ENCODE measurements around the gene ADGRG6. TPM values are rescaled to one million over a fixed set of nuclear protein-coding genes. Genes with fewer than 3 reads are reported as not detected.

Gene ADGRG6
- total and polyA plus RNA-seq, 4 donors = 5.9 to 42.2 (median 19.2) TPM

GRCh38 chr6:142455957-142456589 is 154.3 kb downstream of the ADGRG6 start:
- Histone ChIP-seq H3K27ac (ENCODE audit: low read depth, low read length) (no peak overlapping the region), H3K4me3 (ENCODE audit: low read depth, low read length) (no peak overlapping the region), H3K36me3 (ENCODE audit: control insufficient read depth, insufficient read depth, low read length) (no peaks in the 10 kb centered on the region), H3K9me3 (ENCODE audit: control insufficient read depth, insufficient read depth, low read length) (no peaks in the 10 kb centered on the region), H3K4me1 (ENCODE audit: control insufficient read depth, insufficient read depth, low read length) (no peaks in the 10 kb centered on the region), H3K27me3 (ENCODE audit: control insufficient read depth, insufficient read depth, low read length) (no peaks in the 10 kb centered on the region)
- peak in 1 of 6 donors; percentile 11 for DNase-seq (ENCODE audit: low read depth in 4 of 6, low spot score in 6 of 6)
- 72% methylated on average over 5 of the region's 8 CpGs for WGBS (ENCODE audit: insufficient coverage)

DNA sequence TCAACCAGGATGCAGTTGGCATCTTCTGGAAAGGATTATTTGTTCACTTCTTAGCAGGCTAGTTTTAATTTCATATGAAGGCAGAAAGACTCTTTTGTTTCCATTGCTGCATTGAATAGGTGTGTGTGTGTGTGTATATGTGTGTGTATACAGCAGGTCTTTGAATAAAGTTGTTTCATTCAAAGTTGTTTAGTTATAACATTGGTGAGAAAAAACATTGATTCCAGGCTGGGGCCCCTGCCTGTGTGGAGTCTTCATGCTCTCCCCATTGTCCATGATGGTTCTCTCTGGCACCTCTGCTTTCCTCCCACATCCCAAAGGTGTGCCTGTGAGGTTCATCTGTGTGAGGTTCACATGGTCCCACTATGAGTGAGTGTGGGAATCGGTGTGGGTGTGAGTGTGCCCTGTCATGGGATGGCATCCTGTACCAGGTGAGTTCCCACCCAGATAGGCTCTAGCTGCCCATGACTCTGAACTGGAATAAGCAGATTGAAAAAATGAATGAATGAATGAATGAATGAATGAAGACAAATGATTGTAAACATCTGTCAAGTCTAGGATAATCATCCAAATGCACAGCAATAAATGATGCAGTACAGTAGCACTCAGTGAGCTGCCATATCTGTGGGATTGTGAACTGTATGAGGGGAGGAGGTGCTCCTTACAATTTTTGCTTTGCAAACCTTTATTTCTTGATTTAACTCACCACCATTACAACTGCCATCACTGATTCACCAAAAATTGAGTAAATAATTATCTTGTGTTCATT is 156.0 kb downstream of the ADGRG6 start:
- Histone ChIP-seq H3K4me1 (ENCODE audit: control insufficient read depth, insufficient read depth, low read length) (no peaks in the 10 kb centered on the region), H3K36me3 (ENCODE audit: control insufficient read depth, insufficient read depth, low read length) (no peaks in the 10 kb centered on the region), H3K4me3 (ENCODE audit: low read depth, low read length) (no peak overlapping the region), H3K9me3 (ENCODE audit: control insufficient read depth, insufficient read depth, low read length) (no peaks in the 10 kb centered on the region), H3K27ac (ENCODE audit: low read depth, low read length) (no peak overlapping the region), H3K27me3 (ENCODE audit: control insufficient read depth, insufficient read depth, low read length) (no peaks in the 10 kb centered on the region)
- no peak for DNase-seq (ENCODE audit: low read depth in 4 of 6, low spot score in 6 of 6)
- 100% methylated on average over 1 of the region's 1 CpG for WGBS (ENCODE audit: insufficient coverage)

DNA sequence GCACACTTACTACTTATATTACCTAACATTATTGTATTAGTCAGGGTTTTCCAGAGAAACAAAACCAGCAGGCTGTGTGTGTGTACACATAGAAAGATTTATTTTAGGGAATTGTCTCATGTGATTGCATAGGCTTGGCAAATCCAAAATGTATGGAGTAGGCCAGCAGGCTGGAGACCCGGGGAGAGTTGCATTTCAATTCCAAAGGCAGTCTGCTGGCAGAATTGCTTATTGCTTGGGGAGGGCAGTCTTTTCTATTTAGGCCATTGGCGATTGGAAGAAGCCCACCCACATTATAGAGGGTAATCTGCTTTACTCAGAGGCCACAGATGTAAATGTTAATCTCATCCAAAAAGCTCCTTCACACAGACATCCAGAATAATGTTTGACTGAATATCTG is 157.0 kb downstream of the ADGRG6 start:
- no peaks in the 10 kb centered on the region for H3K27me3 ChIP-seq (ENCODE audit: control insufficient read depth, insufficient read depth, low read length)
- no peaks in the 10 kb centered on the region for H3K9me3 ChIP-seq (ENCODE audit: control insufficient read depth, insufficient read depth, low read length)
- DNase-seq (ENCODE audit: low read depth in 4 of 6, low spot score in 6 of 6) = no peak
- no peak overlapping the region for H3K27ac ChIP-seq (ENCODE audit: low read depth, low read length)
- no peaks in the 10 kb centered on the region for H3K4me1 ChIP-seq (ENCODE audit: control insufficient read depth, insufficient read depth, low read length)
- H3K36me3 ChIP-seq (ENCODE audit: control insufficient read depth, insufficient read depth, low read length) = no peaks in the 10 kb centered on the region
- WGBS (ENCODE audit: insufficient coverage) = no CpG with 5 or more reads among the region's 2 CpGs
- H3K4me3 ChIP-seq (ENCODE audit: low read depth, low read length) = no peak overlapping the region

- no peak for DNase-seq (ENCODE audit: low read depth in 4 of 6, low spot score in 6 of 6)
- WGBS (ENCODE audit: insufficient coverage) = no CpG with 5 or more reads among the region's 1 CpG
- no peaks in the 10 kb centered on the region for H3K27me3 ChIP-seq (ENCODE audit: control insufficient read depth, insufficient read depth, low read length)
- H3K9me3 ChIP-seq (ENCODE audit: control insufficient read depth, insufficient read depth, low read length) = no peaks in the 10 kb centered on the region
- H3K4me3 ChIP-seq (ENCODE audit: low read depth, low read length) = no peak overlapping the region
- H3K27ac ChIP-seq (ENCODE audit: low read depth, low read length) = no peak overlapping the region
- no peaks in the 10 kb centered on the region for H3K36me3 ChIP-seq (ENCODE audit: control insufficient read depth, insufficient read depth, low read length)
- H3K4me1 ChIP-seq (ENCODE audit: control insufficient read depth, insufficient read depth, low read length) = no peaks in the 10 kb centered on the region
Observed at GRCh38 chr6:142459271-142459670, 157.5 kb downstream of the ADGRG6 start.

- no peak for DNase-seq (ENCODE audit: low read depth in 4 of 6, low spot score in 6 of 6)
- H3K4me3 ChIP-seq (ENCODE audit: low read depth, low read length) = no peak overlapping the region
- no peaks in the 10 kb centered on the region for H3K4me1 ChIP-seq (ENCODE audit: control insufficient read depth, insufficient read depth, low read length)
- WGBS (ENCODE audit: insufficient coverage) = 91% methylated on average over 2 of the region's 2 CpGs
- H3K27ac ChIP-seq (ENCODE audit: low read depth, low read length) = no peak overlapping the region
- H3K9me3 ChIP-seq (ENCODE audit: control insufficient read depth, insufficient read depth, low read length) = no peaks in the 10 kb centered on the region
- no peaks in the 10 kb centered on the region for H3K36me3 ChIP-seq (ENCODE audit: control insufficient read depth, insufficient read depth, low read length)
- no peaks in the 10 kb centered on the region for H3K27me3 ChIP-seq (ENCODE audit: control insufficient read depth, insufficient read depth, low read length)
Observed at GRCh38 chr6:142462260-142462659, 160.5 kb downstream of the ADGRG6 start.

- H3K27ac ChIP-seq (ENCODE audit: low read depth, low read length) = no peak overlapping the region
- H3K4me1 ChIP-seq (ENCODE audit: control insufficient read depth, insufficient read depth, low read length) = no peaks in the 10 kb centered on the region
- H3K27me3 ChIP-seq (ENCODE audit: control insufficient read depth, insufficient read depth, low read length) = no peaks in the 10 kb centered on the region
- DNase-seq (ENCODE audit: low read depth in 4 of 6, low spot score in 6 of 6) = no peak
- 100% methylated on average over 1 of the region's 6 CpGs for WGBS (ENCODE audit: insufficient coverage)
- H3K9me3 ChIP-seq (ENCODE audit: control insufficient read depth, insufficient read depth, low read length) = no peaks in the 10 kb centered on the region
- H3K36me3 ChIP-seq (ENCODE audit: control insufficient read depth, insufficient read depth, low read length) = no peaks in the 10 kb centered on the region
- H3K4me3 ChIP-seq (ENCODE audit: low read depth, low read length) = no peak overlapping the region
Observed at GRCh38 chr6:142463988-142464387, 162.2 kb downstream of the ADGRG6 start.

DNA sequence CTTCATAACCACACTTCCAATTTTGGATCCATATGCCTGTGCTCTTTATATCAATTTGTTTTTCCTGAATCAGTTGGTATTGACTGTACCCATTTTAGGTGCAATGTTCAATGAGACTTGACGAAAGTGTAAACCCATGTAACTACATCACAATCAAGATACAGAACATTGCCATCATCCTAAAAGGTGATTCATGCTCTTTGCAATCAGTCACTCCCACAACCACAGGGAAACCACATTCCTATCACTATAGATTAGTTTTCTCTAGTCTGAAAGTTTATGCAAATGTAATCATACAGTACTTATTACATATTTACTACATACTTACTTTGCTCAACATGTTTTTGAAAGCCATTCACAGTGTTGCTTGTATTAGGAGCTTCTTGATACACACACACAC is 167.4 kb downstream of the ADGRG6 start:
- H3K36me3 ChIP-seq (ENCODE audit: control insufficient read depth, insufficient read depth, low read length) = no peaks in the 10 kb centered on the region
- DNase-seq (ENCODE audit: low read depth in 4 of 6, low spot score in 6 of 6) = no peak
- H3K9me3 ChIP-seq (ENCODE audit: control insufficient read depth, insufficient read depth, low read length) = no peaks in the 10 kb centered on the region
- no peak overlapping the region for H3K4me3 ChIP-seq (ENCODE audit: low read depth, low read length)
- H3K27ac ChIP-seq (ENCODE audit: low read depth, low read length) = no peak overlapping the region
- H3K4me1 ChIP-seq (ENCODE audit: control insufficient read depth, insufficient read depth, low read length) = no peaks in the 10 kb centered on the region
- no CpG with 5 or more reads among the region's 1 CpG for WGBS (ENCODE audit: insufficient coverage)
- no peaks in the 10 kb centered on the region for H3K27me3 ChIP-seq (ENCODE audit: control insufficient read depth, insufficient read depth, low read length)

GRCh38 chr6:142470421-142470820 is 168.6 kb downstream of the ADGRG6 start:
- DNase-seq (ENCODE audit: low read depth in 4 of 6, low spot score in 6 of 6) = no peak
- Histone ChIP-seq H3K9me3 (ENCODE audit: control insufficient read depth, insufficient read depth, low read length) (no peaks in the 10 kb centered on the region), H3K27me3 (ENCODE audit: control insufficient read depth, insufficient read depth, low read length) (no peaks in the 10 kb centered on the region), H3K4me3 (ENCODE audit: low read depth, low read length) (no peak overlapping the region), H3K36me3 (ENCODE audit: control insufficient read depth, insufficient read depth, low read length) (no peaks in the 10 kb centered on the region), H3K4me1 (ENCODE audit: control insufficient read depth, insufficient read depth, low read length) (peaks cover 4% of the 10 kb centered on the region), H3K27ac (ENCODE audit: low read depth, low read length) (no peak overlapping the region)
- no CpG with 5 or more reads among the region's 1 CpG for WGBS (ENCODE audit: insufficient coverage)

- H3K9me3 ChIP-seq (ENCODE audit: control insufficient read depth, insufficient read depth, low read length) = no peaks in the 10 kb centered on the region
- 3% methylated on average over 9 of the region's 13 CpGs for WGBS (ENCODE audit: insufficient coverage)
- no peaks in the 10 kb centered on the region for H3K27me3 ChIP-seq (ENCODE audit: control insufficient read depth, insufficient read depth, low read length)
- DNase-seq (ENCODE audit: low read depth in 4 of 6, low spot score in 6 of 6) = peak; percentile 30 to 90 (median 54)
- H3K36me3 ChIP-seq (ENCODE audit: control insufficient read depth, insufficient read depth, low read length) = no peaks in the 10 kb centered on the region
- H3K4me3 ChIP-seq (ENCODE audit: low read depth, low read length) = no peak overlapping the region
- H3K27ac ChIP-seq (ENCODE audit: low read depth, low read length) = no peak overlapping the region
- H3K4me1 ChIP-seq (ENCODE audit: control insufficient read depth, insufficient read depth, low read length) = peaks cover 4% of the 10 kb centered on the region
Observed at GRCh38 chr6:142474531-142475289, 172.9 kb downstream of the ADGRG6 start.

All from spinal cord (tissue), 10 donors.